ENCODE results near the gene SPINDOC. TPM values are rescaled to one million over a fixed set of nuclear protein-coding genes. Genes with fewer than 3 reads are reported as not detected.

The SPINDOC gene
- total and polyA plus RNA-seq, 9 of the 15 experiments (the other 6 are each of a cell fraction or from before 2014, with no cell fraction given) = 0.70 to 36.3 (median 19.6) TPM

DNA sequence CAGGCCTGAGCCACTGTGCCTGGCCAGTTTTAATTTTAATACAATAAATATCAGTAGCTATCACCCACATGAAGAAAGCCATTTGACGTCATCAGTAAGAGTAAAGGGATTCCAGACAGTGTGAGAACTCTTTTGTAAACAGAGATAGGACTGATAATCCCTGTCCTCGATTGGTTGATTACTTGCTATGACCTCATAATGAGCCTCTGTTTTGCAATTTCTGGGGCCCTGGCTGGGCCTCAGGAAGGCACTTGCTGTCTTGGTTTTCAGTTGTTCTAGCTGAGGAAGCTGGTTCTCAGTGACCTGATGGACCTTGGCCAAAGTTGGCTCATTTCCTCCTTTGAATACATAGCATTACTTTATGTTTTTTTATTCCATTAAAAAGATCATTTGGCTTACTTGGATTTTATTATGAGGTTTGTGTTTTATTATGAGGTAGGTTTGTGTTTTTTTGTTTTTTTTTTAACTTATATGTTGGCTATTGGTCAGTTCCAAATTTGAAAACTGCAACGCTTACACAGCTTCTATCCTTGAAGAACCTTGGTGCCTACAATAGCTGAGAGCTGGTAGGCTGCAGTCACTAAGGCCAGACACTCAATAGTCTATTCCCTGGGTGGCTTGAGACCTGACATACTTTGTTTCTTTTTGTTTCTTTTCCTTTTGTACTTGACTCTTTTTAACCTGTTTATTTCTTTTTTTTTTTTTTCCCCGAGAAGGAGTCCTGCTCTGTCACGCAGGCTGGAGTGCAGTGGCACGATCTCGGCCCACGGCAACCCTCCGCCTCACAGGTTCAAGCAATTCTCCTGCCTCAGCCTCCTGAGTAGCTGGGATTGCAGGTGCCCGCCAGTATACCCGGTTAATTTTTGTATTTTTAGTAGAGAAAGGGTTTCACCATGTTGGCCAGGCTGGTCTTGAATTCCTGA lies 45.6 kb downstream of the SPINDOC start:
- no peak overlapping the region for H3K4me3 ChIP-seq
- intact Hi-C loops (cut with micrococcal nuclease) = no loop called here
- TF ChIP-seq DACH1 (IDR thresholded peaks at IDR 0.05; ENCODE audit: partially characterized antibody) (no peak), ZNF780A (CRISPR knock-in tag; IDR thresholded peaks at IDR 0.05) (no peak), SMARCA5 (IDR thresholded peaks at IDR 0.05) (no peak), ZNF274 (IDR thresholded peaks at IDR 0.05; ENCODE audit: borderline replicate concordance, low read depth, low read length) (no peak), ZNF668 (CRISPR knock-in tag; IDR thresholded peaks at IDR 0.05) (no peak), FOXK2 (conservative IDR thresholded peaks at IDR 0.05 in 1 of 2, IDR thresholded peaks at IDR 0.05 in 1 of 2; ENCODE audit: low read depth in 2 of 2) (0 out of 4 replicates have a peak, but pooled peaks have one; percentile 39 to 41), CREM (IDR thresholded peaks at IDR 0.05; ENCODE audit: low read depth) (peak; percentile 83), NR2C2 (CRISPR knock-in tag; IDR thresholded peaks at IDR 0.05) (no peak), NR2C2 (tag; IDR thresholded peaks at IDR 0.05) (peak; percentile 55; the same call in 1 of the 2 replicates), ZKSCAN8 (CRISPR knock-in tag; IDR thresholded peaks at IDR 0.05) (no peak), RUNX1 (IDR thresholded peaks at IDR 0.05; ENCODE audit: low read depth) (no peak), HNRNPL (IDR thresholded peaks at IDR 0.05; ENCODE audit: low read depth, low read length) (no peak)
- TF ChIP-seq, protein P1, sequence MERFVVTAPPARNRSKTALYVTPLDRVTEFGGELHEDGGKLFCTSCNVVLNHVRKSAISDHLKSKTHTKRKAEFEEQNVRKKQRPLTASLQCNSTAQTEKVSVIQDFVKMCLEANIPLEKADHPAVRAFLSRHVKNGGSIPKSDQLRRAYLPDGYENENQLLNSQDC (CRISPR knock-in tag; IDR thresholded peaks at IDR 0.05) = no peak
- TF ChIP-seq, protein P2, sequence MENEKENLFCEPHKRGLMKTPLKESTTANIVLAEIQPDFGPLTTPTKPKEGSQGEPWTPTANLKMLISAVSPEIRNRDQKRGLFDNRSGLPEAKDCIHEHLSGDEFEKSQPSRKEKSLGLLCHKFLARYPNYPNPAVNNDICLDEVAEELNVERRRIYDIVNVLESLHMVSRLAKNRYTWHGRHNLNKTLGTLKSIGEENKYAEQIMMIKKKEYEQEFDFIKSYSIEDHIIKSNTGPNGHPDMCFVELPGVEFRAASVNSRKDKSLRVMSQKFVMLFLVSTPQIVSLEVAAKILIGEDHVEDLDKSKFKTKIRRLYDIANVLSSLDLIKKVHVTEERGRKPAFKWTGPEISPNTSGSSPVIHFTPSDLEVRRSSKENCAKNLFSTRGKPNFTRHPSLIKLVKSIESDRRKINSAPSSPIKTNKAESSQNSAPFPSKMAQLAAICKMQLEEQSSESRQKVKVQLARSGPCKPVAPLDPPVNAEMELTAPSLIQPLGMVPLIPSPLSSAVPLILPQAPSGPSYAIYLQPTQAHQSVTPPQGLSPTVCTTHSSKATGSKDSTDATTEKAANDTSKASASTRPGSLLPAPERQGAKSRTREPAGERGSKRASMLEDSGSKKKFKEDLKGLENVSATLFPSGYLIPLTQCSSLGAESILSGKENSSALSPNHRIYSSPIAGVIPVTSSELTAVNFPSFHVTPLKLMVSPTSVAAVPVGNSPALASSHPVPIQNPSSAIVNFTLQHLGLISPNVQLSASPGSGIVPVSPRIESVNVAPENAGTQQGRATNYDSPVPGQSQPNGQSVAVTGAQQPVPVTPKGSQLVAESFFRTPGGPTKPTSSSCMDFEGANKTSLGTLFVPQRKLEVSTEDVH (IDR thresholded peaks at IDR 0.05; ENCODE audit: low read depth, partially characterized antibody) = peak; percentile 26

More for the DNA sequence above, 45.6 kb downstream of the SPINDOC start:
- BruUV-seq (replicated peaks) = no TSS peak
- no peaks in the 10 kb centered on the region for H3K27me3 ChIP-seq (ENCODE audit: control insufficient read depth in 2 of 2, insufficient read depth in 2 of 2, low read length in 2 of 2)
- DNase-seq (ENCODE audit: extremely low read depth in 1 of 4, low spot score in 3 of 4) (peak in 2 of 4 experiments; percentile 23 to 38), ATAC-seq (peak; percentile 74), FAIRE-seq (peak; percentile 29)
- H3K27ac ChIP-seq (ENCODE audit: extremely low read depth, low read depth, low read length) = no peak overlapping the region
- ChIA-PET POLR2A (interaction anchor here (0.8 to 1.6 kb wide), 3 partner anchors 11 to 20 kb away, joined by 4 to 5 read pairs (median 4); partner anchors contain the start of gene MARK2), CTCF (ENCODE audit: low intra/inter-chr PET ratio) (no interaction called here)
- no peak overlapping the region for H3K9ac ChIP-seq (ENCODE audit: insufficient read depth in 1 of 2, low read depth in 2 of 2, low read length in 2 of 2)
- H3K9me1 ChIP-seq (ENCODE audit: control insufficient read depth, insufficient read depth, low read length) = no peaks in the 10 kb centered on the region
- peaks cover 52% of the 10 kb centered on the region for H3K79me2 ChIP-seq (ENCODE audit: control insufficient read depth, insufficient read depth, low read length)
- peaks cover 11 to 18% of the 10 kb centered on the region in 2 experiments; a peak in 4 of 5 replicates for H3K4me1 ChIP-seq (replicated peaks in 1 of 2; ENCODE audit: control insufficient read depth in 2 of 2, insufficient read depth in 2 of 2, low read length in 2 of 2)
- no peak overlapping the region for H3K4me2 ChIP-seq (ENCODE audit: insufficient read depth, low read length)
- H4K20me1 ChIP-seq (replicated peaks; ENCODE audit: control insufficient read depth, insufficient read depth, low read length) = no peaks in the 10 kb centered on the region
- no peaks in the 10 kb centered on the region for H3K9me3 ChIP-seq (replicated peaks; ENCODE audit: control insufficient read depth, insufficient read depth, low read depth, low read length)
- in situ Hi-C loops (cut with MboI) = no loop called here
- 70% methylated on average over 9 of the region's 11 CpGs for WGBS (ENCODE audit: insufficient coverage, low coverage, missing lambda C conversion rate)
- H3K36me3 ChIP-seq (ENCODE audit: control insufficient read depth, insufficient read depth, low read length) = peaks cover 32% of the 10 kb centered on the region; the same call in 2 of the 3 replicates
- H2AFZ ChIP-seq (ENCODE audit: low read depth, low read length) = no peak overlapping the region

Data from K562 (cell line).